HUES64 (cell line): ENCODE results near the gene BTG3.

Source experiments
- H3K27ac ChIP-seq: 2 replicates; pipeline ENCODE4 v1.7.0; 2013; ENCODE audit warnings: low read depth, low read length, inconsistent platforms
- H3K27me3 ChIP-seq: 2 replicates; pipeline ENCODE4 v1.6.1; 2013; ENCODE audit warnings: mild to moderate bottlenecking, low read length; ENCODE audit not compliant: insufficient read depth
- H3K36me3 ChIP-seq: 2 replicates; pipeline ENCODE4 v1.6.1; 2013; ENCODE audit warnings: mild to moderate bottlenecking, low read length; ENCODE audit not compliant: insufficient read depth
- H3K4me1 ChIP-seq: 2 replicates; pipeline ENCODE4 v1.6.1; 2013; ENCODE audit warnings: mild to moderate bottlenecking, low read length, moderate library complexity; ENCODE audit not compliant: insufficient read depth
- H3K4me3 ChIP-seq: 2 replicates; pipeline ENCODE4 v1.5.1; 2013; ENCODE audit warnings: mild to moderate bottlenecking, low read length, moderate library complexity
- H3K9ac ChIP-seq: 2 replicates; pipeline ENCODE4 v1.6.1; 2013; ENCODE audit warnings: mild to moderate bottlenecking, low read depth, low read length
- H3K9me3 ChIP-seq: 2 replicates; pipeline ENCODE4 v1.6.1; 2013; ENCODE audit warnings: low read depth, low read length; ENCODE audit not compliant: insufficient read depth
- WGBS: fragments of 150-250, 120-280 bp; methylation state at CpG from one replicate; pipeline ENCODE4 v1.1.7; 2013; ENCODE audit warnings: missing lambda C conversion rate; 5-methylcytosine and 5-hydroxymethylcytosine counted together

BTG3 gene

GRCh38 chr21:17560377-17561025 is 52.2 kb downstream of the BTG3 start:
- Histone ChIP-seq H3K4me1 (no peaks in the 10 kb centered on the region), H3K9ac (no peak overlapping the region), H3K4me3 (no peak overlapping the region), H3K36me3 (peaks cover 95% of the 10 kb centered on the region), H3K27me3 (no peaks in the 10 kb centered on the region), H3K9me3 (no peaks in the 10 kb centered on the region), H3K27ac (no peak overlapping the region)
- WGBS: over 99% methylated on average over 5 of the region's 5 CpGs

GRCh38 chr21:17554679-17555465 is 57.8 kb downstream of the BTG3 start:
- WGBS: 90% methylated on average over 5 of the region's 6 CpGs
- Histone ChIP-seq H3K27me3 (no peaks in the 10 kb centered on the region), H3K9me3 (no peaks in the 10 kb centered on the region), H3K27ac (no peak overlapping the region), H3K4me3 (no peak overlapping the region), H3K36me3 (peaks cover 96% of the 10 kb centered on the region), H3K4me1 (no peaks in the 10 kb centered on the region), H3K9ac (no peak overlapping the region)

- WGBS: 81% methylated on average over 2 of the region's 2 CpGs
- H3K27me3 ChIP-seq: no peaks in the 10 kb centered on the region
- H3K4me3 ChIP-seq: no peak overlapping the region
- no peak overlapping the region for H3K9ac ChIP-seq
- peaks cover 96% of the 10 kb centered on the region for H3K36me3 ChIP-seq
- H3K9me3 ChIP-seq: no peaks in the 10 kb centered on the region
- no peak overlapping the region for H3K27ac ChIP-seq
- no peaks in the 10 kb centered on the region for H3K4me1 ChIP-seq
Measured at GRCh38 chr21:17554120-17554519, 58.6 kb downstream of the BTG3 start.

GRCh38 chr21:17552410-17552809 is 60.3 kb downstream of the BTG3 start:
- Histone ChIP-seq H3K9ac (no peak overlapping the region), H3K36me3 (peaks cover 96% of the 10 kb centered on the region), H3K4me3 (no peak overlapping the region), H3K9me3 (no peaks in the 10 kb centered on the region), H3K27ac (no peak overlapping the region), H3K27me3 (no peaks in the 10 kb centered on the region), H3K4me1 (no peaks in the 10 kb centered on the region)

- no peaks in the 10 kb centered on the region for H3K4me1 ChIP-seq
- H3K27ac ChIP-seq: no peak overlapping the region
- H3K9me3 ChIP-seq: no peaks in the 10 kb centered on the region
- H3K9ac ChIP-seq: no peak overlapping the region
- H3K36me3 ChIP-seq: peaks cover 91% of the 10 kb centered on the region
- H3K27me3 ChIP-seq: no peaks in the 10 kb centered on the region
- H3K4me3 ChIP-seq: no peak overlapping the region
- 97% methylated on average over 5 of the region's 5 CpGs for WGBS
Measured at GRCh38 chr21:17550671-17551308, 61.9 kb downstream of the BTG3 start.

- Histone ChIP-seq H3K9ac (no peak overlapping the region), H3K27me3 (no peaks in the 10 kb centered on the region), H3K4me3 (no peak overlapping the region), H3K27ac (no peak overlapping the region), H3K4me1 (peaks cover 10% of the 10 kb centered on the region; the same call in 1 of the 2 replicates), H3K9me3 (no peaks in the 10 kb centered on the region), H3K36me3 (peaks cover 69% of the 10 kb centered on the region)
- 90% methylated on average over 7 of the region's 7 CpGs for WGBS
Measured at GRCh38 chr21:17548262-17548661, 64.4 kb downstream of the BTG3 start.

- Histone ChIP-seq H3K4me1 (peaks cover 26% of the 10 kb centered on the region), H3K27me3 (no peaks in the 10 kb centered on the region), H3K9me3 (no peaks in the 10 kb centered on the region), H3K4me3 (no peak overlapping the region), H3K27ac (no peak overlapping the region), H3K9ac (no peak overlapping the region), H3K36me3 (peaks cover 37% of the 10 kb centered on the region)
- WGBS: 92% methylated on average over 1 of the region's 1 CpG
Measured at GRCh38 chr21:17545007-17545406, 67.7 kb downstream of the BTG3 start.
